ENCODE results near the gene KCNQ4. TPM values are rescaled to one million over a fixed set of nuclear protein-coding genes. Genes with fewer than 3 reads are reported as not detected.

KCNQ4 gene
- total and polyA plus RNA-seq, 2 donors (not counting 3 experiments of a cell fraction or from before 2014, with no cell fraction given), result 0.06 to 0.07 TPM

DNA sequence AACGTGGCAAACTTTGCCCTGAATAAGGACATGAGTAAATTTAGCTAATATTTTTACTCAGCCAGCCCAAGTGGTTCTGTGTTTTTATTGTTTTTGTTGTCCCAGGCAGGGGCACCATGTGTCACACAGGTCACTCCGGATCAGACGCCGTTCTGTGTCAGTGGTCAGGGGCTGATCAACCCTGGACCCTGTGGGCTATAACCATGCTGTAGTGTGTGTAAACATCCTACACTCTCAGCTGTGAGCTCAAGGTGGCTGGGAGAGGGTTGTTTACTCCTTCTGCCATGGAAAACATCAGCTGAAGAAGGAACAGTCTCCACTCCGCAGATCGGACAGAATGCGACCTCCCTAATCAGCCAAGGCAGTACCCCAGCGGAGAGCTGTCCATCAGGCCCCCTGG, 26.5 kb upstream of the KCNQ4 start:
- POLR2A ChIA-PET, result no interaction called here
- dilution Hi-C loops (cut with MboI; ENCODE audit: extremely low pct_ligation_motif_present, low sequenced_read_pairs), result no loop called here

DNA sequence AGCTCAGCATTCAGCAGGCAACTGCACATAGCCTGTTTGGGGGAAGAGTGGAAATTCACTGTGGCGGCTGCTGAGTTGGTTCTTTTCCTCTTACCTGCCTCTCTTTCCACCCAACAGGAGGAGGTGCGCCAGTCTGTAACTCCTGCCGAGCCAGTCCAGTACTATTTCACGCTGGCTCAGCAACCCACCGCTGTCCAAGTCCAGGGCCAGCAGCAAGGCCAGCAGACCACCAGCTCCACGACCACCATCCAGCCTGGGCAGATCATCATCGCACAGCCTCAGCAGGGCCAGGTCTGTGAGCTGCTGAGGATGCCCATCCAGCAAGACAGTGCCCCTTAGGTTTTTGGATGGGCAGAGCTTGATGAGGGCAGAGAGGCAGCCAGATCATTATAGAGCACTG, 25.6 kb upstream of the KCNQ4 start:
- Histone ChIP-seq H2AFZ (ENCODE audit: low read depth, low read length) (no peak overlapping the region), H3K4me2 (ENCODE audit: insufficient read depth, low read length) (no peak overlapping the region), H3K4me1 (ENCODE audit: control insufficient read depth, extremely low read depth, insufficient read depth, low read length) (no peaks in the 10 kb centered on the region), H3K27ac (ENCODE audit: insufficient read depth, low read depth, low read length) (no peak overlapping the region), H3K79me2 (ENCODE audit: control insufficient read depth, insufficient read depth, low read length) (no peaks in the 10 kb centered on the region), H3K9me3 (replicated peaks; ENCODE audit: control insufficient read depth, insufficient read depth, low read length) (no peaks in the 10 kb centered on the region), H3K9me1 (replicated peaks; ENCODE audit: control insufficient read depth, extremely low read depth, insufficient read depth, low read length) (no peaks in the 10 kb centered on the region), H4K20me1 (replicated peaks; ENCODE audit: control insufficient read depth, extremely low read depth, insufficient read depth, low read length) (no peaks in the 10 kb centered on the region), H3K36me3 (ENCODE audit: control insufficient read depth in 2 of 2, extremely low read depth in 1 of 2, insufficient read depth in 2 of 2, low read length in 2 of 2) (peaks cover 0 to 33% of the 10 kb centered on the region in 2 experiments), H3K9ac (replicated peaks; ENCODE audit: extremely low read depth, insufficient read depth, low read length) (no peak overlapping the region), H3K27me3 (ENCODE audit: control insufficient read depth in 2 of 2, insufficient read depth in 2 of 2, low read length in 2 of 2) (no peaks in the 10 kb centered on the region), H3K4me3 (replicated peaks in 1 of 3; ENCODE audit: insufficient read depth in 1 of 3, low read depth in 1 of 3, low read length in 3 of 3) (no peak overlapping the region)
- no peak for FAIRE-seq
- ChIA-PET CTCF (interaction anchor here (0.8 to 2.0 kb wide), 7 partner anchors 9 to 195 kb away, joined by 3 to 7 read pairs (median 3); no protein-coding TSS in a partner anchor), POLR2A (no interaction called here)
- dilution Hi-C loops (cut with MboI; ENCODE audit: extremely low pct_ligation_motif_present, low sequenced_read_pairs), result no loop called here
- DNase-seq (ENCODE audit: low read depth, low spot score), result no peak
- intact Hi-C loops (cut with micrococcal nuclease), result no loop called here
- no peak for TF ChIP-seq POLR2AphosphoS5 (IDR thresholded peaks at IDR 0.05; ENCODE audit: insufficient read depth, low read depth, low read length)
- TF ChIP-seq MYC (IDR thresholded peaks at IDR 0.05; ENCODE audit: low read depth, low read length), result no peak
- no peak for TF ChIP-seq POLR2A (IDR thresholded peaks at IDR 0.05; ENCODE audit: low read depth, low read length)
- TF ChIP-seq JUN (IDR thresholded peaks at IDR 0.05; ENCODE audit: borderline replicate concordance, insufficient read depth, insufficient read length, low read depth), result no peak
- TF ChIP-seq, protein P1, sequence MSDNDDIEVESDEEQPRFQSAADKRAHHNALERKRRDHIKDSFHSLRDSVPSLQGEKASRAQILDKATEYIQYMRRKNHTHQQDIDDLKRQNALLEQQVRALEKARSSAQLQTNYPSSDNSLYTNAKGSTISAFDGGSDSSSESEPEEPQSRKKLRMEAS (IDR thresholded peaks at IDR 0.05; ENCODE audit: insufficient read depth, insufficient read length), result no peak
- TF ChIP-seq FOS (IDR thresholded peaks at IDR 0.05; ENCODE audit: borderline replicate concordance, insufficient read depth, low read length), result no peak
- no peak for TF ChIP-seq GATA2 (IDR thresholded peaks at IDR 0.05; ENCODE audit: insufficient read depth, insufficient read length, low read depth, low read length)
- TF ChIP-seq EZH2 (IDR thresholded peaks at IDR 0.05; ENCODE audit: borderline replicate concordance, low read depth, low read length, severe bottlenecking), result no peak
- TF ChIP-seq, protein P2, sequence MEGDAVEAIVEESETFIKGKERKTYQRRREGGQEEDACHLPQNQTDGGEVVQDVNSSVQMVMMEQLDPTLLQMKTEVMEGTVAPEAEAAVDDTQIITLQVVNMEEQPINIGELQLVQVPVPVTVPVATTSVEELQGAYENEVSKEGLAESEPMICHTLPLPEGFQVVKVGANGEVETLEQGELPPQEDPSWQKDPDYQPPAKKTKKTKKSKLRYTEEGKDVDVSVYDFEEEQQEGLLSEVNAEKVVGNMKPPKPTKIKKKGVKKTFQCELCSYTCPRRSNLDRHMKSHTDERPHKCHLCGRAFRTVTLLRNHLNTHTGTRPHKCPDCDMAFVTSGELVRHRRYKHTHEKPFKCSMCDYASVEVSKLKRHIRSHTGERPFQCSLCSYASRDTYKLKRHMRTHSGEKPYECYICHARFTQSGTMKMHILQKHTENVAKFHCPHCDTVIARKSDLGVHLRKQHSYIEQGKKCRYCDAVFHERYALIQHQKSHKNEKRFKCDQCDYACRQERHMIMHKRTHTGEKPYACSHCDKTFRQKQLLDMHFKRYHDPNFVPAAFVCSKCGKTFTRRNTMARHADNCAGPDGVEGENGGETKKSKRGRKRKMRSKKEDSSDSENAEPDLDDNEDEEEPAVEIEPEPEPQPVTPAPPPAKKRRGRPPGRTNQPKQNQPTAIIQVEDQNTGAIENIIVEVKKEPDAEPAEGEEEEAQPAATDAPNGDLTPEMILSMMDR (IDR thresholded peaks at IDR 0.05; ENCODE audit: extremely low read depth in 1 of 2, insufficient read depth in 1 of 2, low read depth in 1 of 2, low read length in 2 of 2), result no peak
- no TSS peak for BruUV-seq (replicated peaks)

More for the DNA sequence above, 26.5 kb upstream of the KCNQ4 start:
- H3K4me2 ChIP-seq (ENCODE audit: insufficient read depth, low read length), result no peak overlapping the region
- CTCF ChIA-PET, result interaction anchor here (0.7 to 2.0 kb wide), 9 partner anchors 8 to 196 kb away, joined by 3 to 7 read pairs (median 3); no protein-coding TSS in a partner anchor
- H3K79me2 ChIP-seq (ENCODE audit: control insufficient read depth, insufficient read depth, low read length), result no peaks in the 10 kb centered on the region
- no peaks in the 10 kb centered on the region for H3K4me1 ChIP-seq (ENCODE audit: control insufficient read depth, extremely low read depth, insufficient read depth, low read length)
- no peaks in the 10 kb centered on the region for H4K20me1 ChIP-seq (replicated peaks; ENCODE audit: control insufficient read depth, extremely low read depth, insufficient read depth, low read length)
- intact Hi-C loops (cut with micrococcal nuclease), result no loop called here
- H3K36me3 ChIP-seq (ENCODE audit: control insufficient read depth in 2 of 2, extremely low read depth in 1 of 2, insufficient read depth in 2 of 2, low read length in 2 of 2), result peaks cover 0 to 34% of the 10 kb centered on the region in 2 experiments
- no peaks in the 10 kb centered on the region for H3K27me3 ChIP-seq (ENCODE audit: control insufficient read depth in 2 of 2, insufficient read depth in 2 of 2, low read length in 2 of 2)
- H3K4me3 ChIP-seq (replicated peaks in 1 of 3; ENCODE audit: insufficient read depth in 1 of 3, low read depth in 1 of 3, low read length in 3 of 3), result no peak overlapping the region
- H3K27ac ChIP-seq (ENCODE audit: insufficient read depth, low read depth, low read length), result no peak overlapping the region
- no peak overlapping the region for H3K9ac ChIP-seq (replicated peaks; ENCODE audit: extremely low read depth, insufficient read depth, low read length)
- BruUV-seq (replicated peaks), result no TSS peak
- TF ChIP-seq, protein P2 (IDR thresholded peaks at IDR 0.05; ENCODE audit: extremely low read depth in 1 of 2, insufficient read depth in 1 of 2, low read depth in 1 of 2, low read length in 2 of 2), result no peak
- TF ChIP-seq GATA2 (IDR thresholded peaks at IDR 0.05; ENCODE audit: insufficient read depth, insufficient read length, low read depth, low read length) (no peak), POLR2A (IDR thresholded peaks at IDR 0.05; ENCODE audit: low read depth, low read length) (no peak), JUN (IDR thresholded peaks at IDR 0.05; ENCODE audit: borderline replicate concordance, insufficient read depth, insufficient read length, low read depth) (no peak), MYC (IDR thresholded peaks at IDR 0.05; ENCODE audit: low read depth, low read length) (no peak)
- DNase-seq (ENCODE audit: low read depth, low spot score) (no peak), FAIRE-seq (no peak)
- no peaks in the 10 kb centered on the region for H3K9me1 ChIP-seq (replicated peaks; ENCODE audit: control insufficient read depth, extremely low read depth, insufficient read depth, low read length)
- H3K9me3 ChIP-seq (replicated peaks; ENCODE audit: control insufficient read depth, insufficient read depth, low read length), result no peaks in the 10 kb centered on the region
- H2AFZ ChIP-seq (ENCODE audit: low read depth, low read length), result no peak overlapping the region
